ENCODE measurements around the gene SCN4B. TPM values are rescaled to one million over a fixed set of nuclear protein-coding genes. Genes with fewer than 3 reads are reported as not detected.

Gene SCN4B
- total and polyA plus RNA-seq, 2 of the 4 experiments (the other 2 are of a cell fraction): 0.18 to 0.44 TPM

DNA sequence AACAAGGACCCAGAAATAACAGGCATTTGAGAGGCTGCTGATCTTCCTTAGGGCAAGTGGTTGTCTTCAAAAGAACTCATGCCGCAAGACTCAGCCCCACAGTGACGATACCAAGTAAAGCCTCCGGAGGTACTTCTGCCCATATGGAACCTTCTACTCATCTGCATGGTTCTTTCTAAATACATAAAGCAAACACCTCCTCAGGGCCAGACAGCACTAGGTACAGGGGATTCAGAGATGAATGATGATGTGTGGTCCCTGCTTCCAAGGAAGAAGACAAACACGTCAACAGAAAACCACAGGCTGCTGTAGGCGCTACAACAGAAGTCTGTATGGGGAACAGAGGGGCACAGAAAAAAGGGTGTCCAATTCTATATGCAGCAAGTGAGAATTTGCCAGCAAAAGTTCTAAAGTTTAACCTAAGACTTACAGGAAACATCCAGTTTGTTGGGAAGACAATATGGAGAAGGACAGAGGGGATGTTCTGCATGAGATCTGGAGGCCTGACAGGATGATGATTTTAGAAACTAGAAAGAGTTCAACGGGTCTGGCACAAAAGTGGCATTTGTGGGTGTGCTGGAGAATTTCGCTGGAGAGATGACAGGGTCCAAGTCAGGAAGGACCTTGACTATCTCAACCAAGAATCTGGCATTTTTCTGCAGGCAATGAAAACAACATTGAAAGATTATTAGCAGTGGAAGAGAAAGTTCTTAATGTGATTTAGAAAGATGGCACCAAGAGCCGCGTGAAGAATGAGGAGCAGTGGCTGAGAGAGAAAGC, 48.5 kb upstream of the SCN4B start:
- in situ Hi-C loops (cut with MboI; ENCODE audit: low sequenced_read_pairs): no loop called here
- Histone ChIP-seq H2AFZ (replicated peaks; ENCODE audit: low read length, poor library complexity) (no peak overlapping the region), H3K56ac (ENCODE audit: extremely low read depth, insufficient read depth, low read length) (no peak overlapping the region), H3K9me3 (ENCODE audit: control insufficient read depth, insufficient read depth, low read length) (no peaks in the 10 kb centered on the region), H3K36me3 (ENCODE audit: control insufficient read depth, insufficient read depth, low read length) (no peaks in the 10 kb centered on the region), H3K9me1 (ENCODE audit: insufficient read depth, low read length) (no peaks in the 10 kb centered on the region), H2BK5ac (ENCODE audit: low read depth, low read length, poor library complexity, severe bottlenecking) (no peak overlapping the region), H4K8ac (ENCODE audit: low read depth in 2 of 2, low read length in 2 of 2) (no peak overlapping the region), H3K23ac (ENCODE audit: low read depth, low read length) (no peak overlapping the region), H3K4me3 (ENCODE audit: insufficient read depth, low read depth, low read length) (no peak overlapping the region), H2AK9ac (replicated peaks; ENCODE audit: low read depth, low read length, poor library complexity) (no peak overlapping the region), H4K5ac (ENCODE audit: low read depth, low read length) (no peak overlapping the region), H3K4ac (ENCODE audit: low read depth, low read length) (no peak overlapping the region), H3K14ac (replicated peaks; ENCODE audit: low read depth, low read length) (no peak overlapping the region), H3K9ac (ENCODE audit: low read depth, low read length) (no peak overlapping the region), H3K27me3 (ENCODE audit: control insufficient read depth, insufficient read depth, low read length) (peaks cover 10% of the 10 kb centered on the region), H2BK15ac (ENCODE audit: low read depth, low read length) (no peak overlapping the region), H3K4me2 (ENCODE audit: low read depth, low read length) (no peak overlapping the region), H4K20me1 (ENCODE audit: insufficient read depth, low read length) (no peaks in the 10 kb centered on the region), H3K4me1 (ENCODE audit: control insufficient read depth, insufficient read depth, low read length) (no peaks in the 10 kb centered on the region), H2AK5ac (ENCODE audit: low read depth, low read length) (no peak overlapping the region), H3K79me1 (ENCODE audit: low read depth in 1 of 2, low read length in 2 of 2) (no peaks in the 10 kb centered on the region), H2BK20ac (ENCODE audit: low read depth, low read length) (no peak overlapping the region), H3K18ac (ENCODE audit: low read depth, low read length) (no peak overlapping the region), H3K27ac (ENCODE audit: insufficient read depth, low read length) (no peak overlapping the region), H4K91ac (ENCODE audit: insufficient read depth, low read depth, low read length) (no peak overlapping the region), H2BK120ac (ENCODE audit: low read depth, low read length) (no peak overlapping the region)
- ChIA-PET CTCF (no interaction called here), POLR2A (ENCODE audit: unreplicated experiment) (no interaction called here)
- dilution Hi-C loops (cut with HindIII; ENCODE audit: low sequenced_read_pairs, unreplicated experiment): no loop called here
- no TSS peak for BruUV-seq (replicated peaks)
- DNase-seq (no peak), ATAC-seq (ENCODE audit: low read depth) (no peak)
- 78% methylated on average over 2 of the region's 9 CpGs; no CpG with 5 or more reads in 1 of the 2 experiments for WGBS, 2 experiments (ENCODE audit: extremely low coverage in 2 of 2, insufficient read length in 1 of 2)
- intact Hi-C loops (cut with micrococcal nuclease): no loop called here
- no peak for TF ChIP-seq CEBPB (IDR thresholded peaks at IDR 0.05; ENCODE audit: low read depth, low read length)
- no peak for TF ChIP-seq ELK1 (IDR thresholded peaks at IDR 0.05; ENCODE audit: borderline replicate concordance, low read depth, low read length)
- no peak for TF ChIP-seq RCOR1 (IDR thresholded peaks at IDR 0.05; ENCODE audit: insufficient replicate concordance, low read length)
